CD8-positive, alpha-beta memory T cell (primary cell): Measurements from ENCODE around the gene KCNQ2. TPM values are rescaled to one million over a fixed set of nuclear protein-coding genes. Genes with fewer than 3 reads are reported as not detected.

Source experiments
- CTCF ChIA-PET: fragments of 350-600 bp; sonication (Branson Sonifier 250); formaldehyde crosslinking; loops from one replicate; lab custom pipeline; 2021; ENCODE audit warnings: antibody characterized with exemption; lab: Charles Lee
- POLR2A ChIA-PET: fragments of 350-600 bp; sonication (Branson Sonifier 250); formaldehyde crosslinking; loops from one replicate; lab custom pipeline; 2021; ENCODE audit warnings: antibody characterized with exemption; lab: Charles Lee
- DNase-seq, 5 donors: peaks; one replicate each; pipeline versions ENCODE4 v3.0.0 to v3.0.0-alpha.2; 2020 to 2022; ENCODE audit warnings: mixed read lengths in 1 of 5
- H3K27ac ChIP-seq: one replicate; pipeline ENCODE4 v1.7.0; 2013; ENCODE audit warnings: low read depth, mild to moderate bottlenecking, low read length, moderate library complexity
- H3K27me3 ChIP-seq: 2 replicates; pipeline ENCODE4 v1.7.0; 2013; ENCODE audit warnings: low read length, mild to moderate bottlenecking; ENCODE audit not compliant: insufficient read depth, poor library complexity, severe bottlenecking
- H3K36me3 ChIP-seq: 2 replicates; pipeline ENCODE4 v1.7.0; 2013; ENCODE audit warnings: mild to moderate bottlenecking, low read length, moderate library complexity; ENCODE audit not compliant: insufficient read depth
- H3K4me1 ChIP-seq: 2 replicates; pipeline ENCODE4 v1.7.0; 2013; ENCODE audit warnings: mild to moderate bottlenecking, low read length, moderate library complexity; ENCODE audit not compliant: insufficient read depth
- H3K4me3 ChIP-seq: 2 replicates; pipeline ENCODE4 v1.7.0; 2013; ENCODE audit warnings: mild to moderate bottlenecking, low read length
- H3K9me3 ChIP-seq: 2 replicates; pipeline ENCODE4 v1.7.0; 2013; ENCODE audit warnings: mild to moderate bottlenecking, low read length
- H3K27ac Mint-ChIP-seq, 8 donors: one replicate each; pipeline ENCODE4 v1.8.0; 2020 to 2021; ENCODE audit warnings: mixed read lengths in 8 of 8, mild to moderate bottlenecking in 6 of 8, inconsistent platforms in 3 of 8, moderate library complexity in 3 of 8
- H3K27me3 Mint-ChIP-seq, 2 donors: one replicate each; pipeline ENCODE4 v1.8.0; 2020 to 2021; ENCODE audit warnings: mixed read lengths in 2 of 2, mild to moderate bottlenecking in 1 of 2, moderate library complexity in 1 of 2
- H3K36me3 Mint-ChIP-seq, 3 donors: one replicate each; pipeline ENCODE4 v1.8.0; 2020 to 2021; ENCODE audit warnings: mixed read lengths in 3 of 3, inconsistent platforms in 1 of 3, mild to moderate bottlenecking in 1 of 3
- H3K4me1 Mint-ChIP-seq, 3 donors: one replicate each; pipeline ENCODE4 v1.8.0; 2020 to 2021; ENCODE audit warnings: mixed read lengths in 3 of 3, inconsistent platforms in 1 of 3, mild to moderate bottlenecking in 1 of 3
- H3K4me3 Mint-ChIP-seq, 7 donors: one replicate each; pipeline ENCODE4 v1.8.0; 2020 to 2021; ENCODE audit warnings: mixed read lengths in 7 of 7, mild to moderate bottlenecking in 6 of 7, moderate library complexity in 4 of 7, inconsistent platforms in 2 of 7
- H3K9me3 Mint-ChIP-seq, 5 donors: one replicate each; pipeline ENCODE4 v1.8.0; 2020 to 2022; ENCODE audit warnings: mixed read lengths in 5 of 5, mild to moderate bottlenecking in 3 of 5, moderate library complexity in 2 of 5, inconsistent platforms in 1 of 5
- polyA plus RNA-seq: library from polyadenylated mRNA; unstranded; fragments of 300-500 nt; fragmentation: Illumina TruSeq; gene quantifications from one replicate; pipeline ENCODE4 v1.2.3, GENCODE V29; 2021
- total RNA-seq, 2 experiments: library from RNA; stranded (reverse); gene quantifications; one replicate each; pipeline ENCODE4 v1.2.3, GENCODE V29; 2021

The KCNQ2 gene
- total and polyA plus RNA-seq, 3 experiments from 2014 or later, result not detected

- peak overlapping the region in 4 of 8 donors; percentile 37 to 58 (median 50) for H3K27ac Mint-ChIP-seq
- Histone ChIP-seq H3K9me3 (no peaks in the 10 kb centered on the region), H3K27me3 (no peaks in the 10 kb centered on the region), H3K4me1 (peaks cover 8% of the 10 kb centered on the region), H3K36me3 (no peaks in the 10 kb centered on the region), H3K27ac (no peak overlapping the region), H3K4me3 (no peak overlapping the region)
- CTCF ChIA-PET, result interaction anchor here (1.3 kb wide), 1 partner anchor 88 kb away, joined by 3 read pairs; no protein-coding TSS in a partner anchor
- H3K4me1 Mint-ChIP-seq, result peaks cover 6 to 13% (median 10%) of the 10 kb centered on the region in 3 donors
- peak overlapping the region in 4 of 7 donors; percentile 8 to 60 (median 50) for H3K4me3 Mint-ChIP-seq
- no peaks in the 10 kb centered on the region for H3K36me3 Mint-ChIP-seq
- POLR2A ChIA-PET, result interaction anchor here (0.6 kb wide), 1 partner anchor 32 kb away, joined by 3 read pairs; no protein-coding TSS in a partner anchor
- DNase-seq, result peak; percentile 47 to 78 (median 61)
- no peaks in the 10 kb centered on the region for H3K9me3 Mint-ChIP-seq
- peaks cover 0 to 6% of the 10 kb centered on the region in 2 donors for H3K27me3 Mint-ChIP-seq
These were observed 37.7 kb downstream of the KCNQ2 start for GRCh38 chr20:63434599-63435378.

GRCh38 chr20:63433756-63434531 lies 38.5 kb downstream of the KCNQ2 start:
- Histone ChIP-seq H3K27ac (no peak overlapping the region), H3K4me1 (peaks cover 8% of the 10 kb centered on the region), H3K36me3 (no peaks in the 10 kb centered on the region), H3K27me3 (no peaks in the 10 kb centered on the region), H3K9me3 (no peaks in the 10 kb centered on the region), H3K4me3 (no peak overlapping the region)
- Mint-ChIP-seq H3K4me1 (peaks cover 6 to 13% (median 10%) of the 10 kb centered on the region in 3 donors), H3K27me3 (peaks cover 0 to 6% of the 10 kb centered on the region in 2 donors), H3K36me3 (no peaks in the 10 kb centered on the region), H3K27ac (peak overlapping the region in 3 of 8 donors; percentile 37 to 75 (median 42)), H3K9me3 (no peaks in the 10 kb centered on the region), H3K4me3 (peak overlapping the region in 1 of 7 donors; percentile 13)
- peak in 1 of 5 donors; percentile 42 for DNase-seq
- ChIA-PET POLR2A (no interaction called here), CTCF (interaction anchor here (1.2 to 1.3 kb wide), 2 partner anchors 43 to 89 kb away, joined by 3 read pairs; no protein-coding TSS in a partner anchor)

GRCh38 chr20:63433351-63433750 lies 39.1 kb downstream of the KCNQ2 start:
- no peak for DNase-seq
- POLR2A ChIA-PET, result no interaction called here
- peaks cover 8% of the 10 kb centered on the region for H3K4me1 ChIP-seq
- peaks cover 0 to 6% of the 10 kb centered on the region in 2 donors for H3K27me3 Mint-ChIP-seq
- H3K9me3 Mint-ChIP-seq, result no peaks in the 10 kb centered on the region
- H3K4me1 Mint-ChIP-seq, result peaks cover 6 to 13% (median 10%) of the 10 kb centered on the region in 3 donors
- H3K27me3 ChIP-seq, result no peaks in the 10 kb centered on the region
- H3K36me3 ChIP-seq, result no peaks in the 10 kb centered on the region
- H3K36me3 Mint-ChIP-seq, result no peaks in the 10 kb centered on the region
- H3K9me3 ChIP-seq, result no peaks in the 10 kb centered on the region
- H3K27ac Mint-ChIP-seq, result no peak overlapping the region
- no peak overlapping the region for H3K27ac ChIP-seq
- CTCF ChIA-PET, result interaction anchor here (1.2 to 1.3 kb wide), 2 partner anchors 43 to 90 kb away, joined by 3 read pairs; no protein-coding TSS in a partner anchor
- no peak overlapping the region for H3K4me3 ChIP-seq
- H3K4me3 Mint-ChIP-seq, result no peak overlapping the region

GRCh38 chr20:63432577-63433325 lies 39.7 kb downstream of the KCNQ2 start:
- no peaks in the 10 kb centered on the region for H3K36me3 Mint-ChIP-seq
- H3K27me3 Mint-ChIP-seq, result peaks cover 0 to 6% of the 10 kb centered on the region in 2 donors
- H3K4me3 Mint-ChIP-seq, result no peak overlapping the region
- H3K9me3 Mint-ChIP-seq, result no peaks in the 10 kb centered on the region
- H3K27ac Mint-ChIP-seq, result no peak overlapping the region
- Histone ChIP-seq H3K27ac (no peak overlapping the region), H3K4me3 (no peak overlapping the region), H3K9me3 (no peaks in the 10 kb centered on the region), H3K27me3 (no peaks in the 10 kb centered on the region), H3K36me3 (no peaks in the 10 kb centered on the region), H3K4me1 (peaks cover 8% of the 10 kb centered on the region)
- no peak for DNase-seq
- ChIA-PET POLR2A (no interaction called here), CTCF (interaction anchor here (1.2 kb wide), 1 partner anchor 42 kb away, joined by 3 read pairs; no protein-coding TSS in a partner anchor)
- peaks cover 6 to 13% (median 10%) of the 10 kb centered on the region in 3 donors for H3K4me1 Mint-ChIP-seq

- Mint-ChIP-seq H3K9me3 (no peaks in the 10 kb centered on the region), H3K4me3 (no peak overlapping the region), H3K27me3 (peaks cover 0 to under 1% of the 10 kb centered on the region in 2 donors), H3K4me1 (peaks cover 6 to 13% (median 10%) of the 10 kb centered on the region in 3 donors), H3K27ac (no peak overlapping the region), H3K36me3 (no peaks in the 10 kb centered on the region)
- H3K27ac ChIP-seq, result no peak overlapping the region
- no peak for DNase-seq
- H3K4me1 ChIP-seq, result peaks cover 8% of the 10 kb centered on the region
- ChIA-PET CTCF (no interaction called here), POLR2A (no interaction called here)
- H3K27me3 ChIP-seq, result no peaks in the 10 kb centered on the region
- H3K4me3 ChIP-seq, result no peak overlapping the region
- H3K9me3 ChIP-seq, result no peaks in the 10 kb centered on the region
- no peaks in the 10 kb centered on the region for H3K36me3 ChIP-seq
These were observed 40.5 kb downstream of the KCNQ2 start for GRCh38 chr20:63431944-63432343.

GRCh38 chr20:63430891-63431290 lies 41.6 kb downstream of the KCNQ2 start:
- Mint-ChIP-seq H3K27me3 (no peaks in the 10 kb centered on the region), H3K4me1 (peaks cover 6 to 13% (median 10%) of the 10 kb centered on the region in 3 donors), H3K9me3 (no peaks in the 10 kb centered on the region), H3K27ac (peak overlapping the region in 1 of 8 donors; percentile 80), H3K4me3 (no peak overlapping the region), H3K36me3 (no peaks in the 10 kb centered on the region)
- Histone ChIP-seq H3K27me3 (no peaks in the 10 kb centered on the region), H3K27ac (no peak overlapping the region), H3K36me3 (no peaks in the 10 kb centered on the region), H3K4me1 (peaks cover 8% of the 10 kb centered on the region), H3K9me3 (no peaks in the 10 kb centered on the region), H3K4me3 (no peak overlapping the region)
- ChIA-PET CTCF (no interaction called here), POLR2A (no interaction called here)
- no peak for DNase-seq

- Mint-ChIP-seq H3K36me3 (no peaks in the 10 kb centered on the region), H3K9me3 (no peaks in the 10 kb centered on the region), H3K4me1 (peaks cover 6 to 12% (median 9%) of the 10 kb centered on the region in 3 donors), H3K27ac (no peak overlapping the region), H3K27me3 (no peaks in the 10 kb centered on the region), H3K4me3 (no peak overlapping the region)
- H3K27ac ChIP-seq, result no peak overlapping the region
- POLR2A ChIA-PET, result no interaction called here
- no peak overlapping the region for H3K4me3 ChIP-seq
- H3K27me3 ChIP-seq, result no peaks in the 10 kb centered on the region
- H3K4me1 ChIP-seq, result peaks cover 8% of the 10 kb centered on the region
- H3K36me3 ChIP-seq, result no peaks in the 10 kb centered on the region
- CTCF ChIA-PET, result no interaction called here
- DNase-seq, result no peak
- no peaks in the 10 kb centered on the region for H3K9me3 ChIP-seq
These were observed 42.5 kb downstream of the KCNQ2 start for GRCh38 chr20:63429992-63430391.
